GM12864 (cell line): ENCODE data around the gene FRYL.

Experiments used
- DNase-seq: peaks from one replicate; pipeline ENCODE4 v3.0.0-alpha.2; 2011; ENCODE audit warnings: low read depth
- H3K4me3 ChIP-seq: 2 replicates; pipeline ENCODE4 v1.5.1; 2011; ENCODE audit warnings: mild to moderate bottlenecking, low read depth, low read length, control low read depth
- TF ChIP-seq, protein P1 (sequence below): IDR thresholded peaks from 2 replicates; pipeline ENCODE4 v1.5.1; 2011; ENCODE audit warnings: low read depth, mild to moderate bottlenecking, moderate library complexity, low read length, control low read depth, inconsistent platforms; ENCODE audit errors: missing control alignments

The FRYL gene

GRCh38 chr4:48590884-48591283 is 189.2 kb downstream of the FRYL start:
- no peak for DNase-seq
- TF ChIP-seq, protein P1, sequence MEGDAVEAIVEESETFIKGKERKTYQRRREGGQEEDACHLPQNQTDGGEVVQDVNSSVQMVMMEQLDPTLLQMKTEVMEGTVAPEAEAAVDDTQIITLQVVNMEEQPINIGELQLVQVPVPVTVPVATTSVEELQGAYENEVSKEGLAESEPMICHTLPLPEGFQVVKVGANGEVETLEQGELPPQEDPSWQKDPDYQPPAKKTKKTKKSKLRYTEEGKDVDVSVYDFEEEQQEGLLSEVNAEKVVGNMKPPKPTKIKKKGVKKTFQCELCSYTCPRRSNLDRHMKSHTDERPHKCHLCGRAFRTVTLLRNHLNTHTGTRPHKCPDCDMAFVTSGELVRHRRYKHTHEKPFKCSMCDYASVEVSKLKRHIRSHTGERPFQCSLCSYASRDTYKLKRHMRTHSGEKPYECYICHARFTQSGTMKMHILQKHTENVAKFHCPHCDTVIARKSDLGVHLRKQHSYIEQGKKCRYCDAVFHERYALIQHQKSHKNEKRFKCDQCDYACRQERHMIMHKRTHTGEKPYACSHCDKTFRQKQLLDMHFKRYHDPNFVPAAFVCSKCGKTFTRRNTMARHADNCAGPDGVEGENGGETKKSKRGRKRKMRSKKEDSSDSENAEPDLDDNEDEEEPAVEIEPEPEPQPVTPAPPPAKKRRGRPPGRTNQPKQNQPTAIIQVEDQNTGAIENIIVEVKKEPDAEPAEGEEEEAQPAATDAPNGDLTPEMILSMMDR = no peak
- H3K4me3 ChIP-seq = no peak overlapping the region

GRCh38 chr4:48589098-48589445 is 191.0 kb downstream of the FRYL start:
- H3K4me3 ChIP-seq = no peak overlapping the region
- TF ChIP-seq, protein P1 = no peak
- DNase-seq = no peak

DNA sequence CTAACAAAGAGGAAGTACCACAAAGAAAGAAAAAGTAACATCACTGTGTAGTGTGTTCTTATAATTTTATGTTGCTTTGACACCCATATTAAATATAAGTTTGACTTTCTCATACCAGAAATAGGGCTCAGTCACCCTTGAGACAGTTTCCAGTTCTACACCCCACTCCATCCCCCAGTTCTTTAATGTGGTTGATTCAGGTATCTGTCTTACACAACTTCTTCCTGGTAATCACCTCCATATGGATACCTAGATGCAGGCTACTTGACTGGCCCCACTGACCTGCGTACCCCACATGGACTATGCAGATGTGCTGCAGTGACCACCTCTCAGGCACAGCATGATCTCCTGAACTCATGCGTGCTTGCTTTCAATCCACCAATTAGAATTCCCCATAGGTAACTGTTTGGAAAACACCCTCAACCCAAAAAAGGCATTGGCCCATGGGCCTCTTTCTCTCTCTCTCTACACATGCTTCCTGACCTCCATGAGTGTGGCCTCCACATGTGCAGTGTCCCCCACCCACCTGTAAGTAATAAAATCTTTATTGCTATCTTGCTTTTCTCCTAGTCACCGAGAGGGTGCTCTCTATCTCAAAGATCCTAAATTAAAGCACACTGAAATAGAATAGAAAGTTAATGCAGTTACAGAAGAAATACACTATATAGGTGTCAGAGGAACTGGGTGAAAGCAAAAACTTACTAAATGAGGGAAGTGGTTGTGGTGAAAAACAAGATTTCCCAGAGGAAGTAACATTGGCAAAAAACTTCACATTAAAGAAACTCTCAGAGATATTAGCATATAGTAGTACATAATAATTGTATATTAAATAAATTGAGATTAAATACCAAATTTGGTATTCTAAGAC is 191.6 kb downstream of the FRYL start:
- DNase-seq = no peak
- TF ChIP-seq, protein P1 = no peak
- H3K4me3 ChIP-seq = no peak overlapping the region

GRCh38 chr4:48585401-48585800 is 194.7 kb downstream of the FRYL start:
- TF ChIP-seq, protein P1 = no peak
- DNase-seq = no peak

GRCh38 chr4:48578132-48578968 is 201.7 kb downstream of the FRYL start:
- TF ChIP-seq, protein P1 = peak; percentile 83
- H3K4me3 ChIP-seq = no peak overlapping the region
- DNase-seq = peak; percentile 36

More at GRCh38 chr4:48585401-48585800, 194.7 kb downstream of the FRYL start:
- no peak overlapping the region for H3K4me3 ChIP-seq

GRCh38 chr4:48575964-48576363 is 204.1 kb downstream of the FRYL start:
- DNase-seq = no peak
- TF ChIP-seq, protein P1 = no peak

More at GRCh38 chr4:48575964-48576363, 204.1 kb downstream of the FRYL start:
- no peak overlapping the region for H3K4me3 ChIP-seq
